GM21447 (cell line): ENCODE measurements around the gene SARDH.
"Not testable (repeated sequence)": the region's sequence is repeated elsewhere in the genome, so short reads cannot be mapped to it uniquely, and the experiment has no call there.

Source experiments
- ATAC-seq: cut with Tn5 transposase; IDR thresholded peaks from one replicate; pipeline ENCODE4 v1.9.1; 2021; ENCODE audit not compliant: unreplicated experiment

Gene SARDH

DNA sequence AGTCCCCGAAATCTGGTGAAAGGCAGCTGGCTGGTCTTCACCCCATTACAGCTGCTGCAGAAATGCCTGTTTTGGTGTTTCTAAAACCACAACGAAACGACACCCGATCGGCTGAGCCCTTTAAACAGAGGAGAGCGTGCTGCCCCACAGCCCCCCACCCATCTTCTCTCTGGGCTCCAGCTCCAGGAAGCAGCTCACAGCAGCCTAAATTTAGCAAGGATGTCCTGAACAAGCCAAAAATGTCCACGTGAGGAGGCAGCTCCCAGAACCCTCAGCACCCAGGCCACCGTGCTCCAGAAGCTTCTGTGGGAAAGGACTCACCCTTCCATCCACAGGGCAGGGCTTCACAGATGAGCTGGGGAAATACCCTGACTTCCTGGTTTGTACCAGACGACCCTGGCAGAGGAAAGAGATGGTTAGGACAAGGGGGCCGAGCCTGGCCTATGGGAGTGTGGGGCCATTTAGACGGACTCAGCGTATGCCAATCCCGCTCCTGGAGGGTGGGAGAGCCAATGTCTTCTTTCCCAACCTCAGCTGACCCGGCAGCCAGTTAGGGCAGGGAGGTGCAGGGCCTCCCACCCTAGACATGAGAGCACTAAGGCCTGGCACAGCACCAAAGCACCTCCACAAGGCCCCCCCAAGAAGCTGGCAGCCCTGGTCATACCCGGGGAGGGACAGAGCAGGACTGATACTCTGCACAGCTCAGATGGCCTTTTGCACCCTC is 39.1 kb upstream of the SARDH start:
- ATAC-seq: no peak

DNA sequence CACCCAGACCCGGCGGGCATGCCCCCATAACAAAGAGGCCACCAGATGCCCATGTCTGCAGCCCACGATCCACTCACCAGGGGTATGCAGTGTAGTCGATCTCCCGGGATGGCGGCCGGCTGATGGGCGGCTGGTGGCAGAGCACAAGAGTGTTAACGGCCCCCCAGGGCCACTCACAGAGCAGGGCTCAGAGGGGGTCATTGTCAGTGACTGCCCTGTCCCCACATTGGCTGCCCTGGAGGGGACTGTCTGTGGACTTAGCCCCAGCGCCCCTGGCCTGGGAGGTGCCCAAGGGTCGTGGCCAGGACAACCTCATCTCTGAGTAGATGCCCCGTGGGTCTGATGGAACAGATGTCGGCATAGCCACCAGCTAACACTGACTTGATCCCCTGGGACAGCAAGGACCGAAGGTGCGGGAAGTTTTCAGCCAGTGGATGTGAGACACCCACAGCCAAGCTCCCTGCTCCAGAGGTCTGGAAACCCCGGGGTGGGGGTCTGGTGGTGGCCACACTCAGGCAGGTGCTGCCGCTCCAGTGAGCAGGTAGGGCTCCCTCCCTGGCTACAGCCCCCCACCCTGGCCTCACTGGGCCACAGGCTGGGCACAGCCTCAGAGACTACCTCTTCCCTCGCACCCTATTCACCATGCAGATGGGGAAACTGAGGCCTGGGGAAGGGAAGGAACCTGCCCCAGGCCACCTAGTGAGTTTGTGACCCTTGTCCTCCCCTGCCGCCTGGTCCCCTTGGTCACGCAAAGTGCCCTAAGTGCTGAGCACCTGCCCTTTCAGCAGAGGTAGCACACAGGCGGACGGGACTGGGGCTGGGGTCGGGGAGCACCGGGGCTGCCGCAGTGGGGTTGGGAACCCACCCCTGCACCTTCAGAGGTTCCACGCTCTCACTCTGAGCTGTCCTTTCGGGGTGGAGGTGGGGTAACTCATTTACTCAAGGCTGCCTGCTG is 38.1 kb upstream of the SARDH start:
- ATAC-seq: no peak

DNA sequence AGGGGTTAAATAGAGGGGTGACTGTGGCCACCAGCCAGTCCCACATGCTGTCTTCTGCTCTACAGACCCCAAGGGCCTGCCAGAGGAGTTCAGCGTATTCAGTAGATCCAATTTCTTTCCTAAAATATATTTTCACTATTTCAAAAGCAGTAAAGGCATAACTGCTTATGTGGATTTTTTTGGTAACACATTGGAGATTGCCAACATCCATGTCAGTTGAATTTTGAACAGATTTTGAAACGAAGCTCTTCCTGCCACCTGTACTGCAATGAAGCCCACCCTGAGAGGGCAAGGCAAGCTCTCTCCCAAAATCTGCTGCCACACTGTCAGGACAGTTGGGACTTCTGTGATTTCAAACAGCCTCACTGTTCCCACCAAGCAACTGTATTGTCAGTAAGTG is 37.1 kb upstream of the SARDH start:
- no peak for ATAC-seq

DNA sequence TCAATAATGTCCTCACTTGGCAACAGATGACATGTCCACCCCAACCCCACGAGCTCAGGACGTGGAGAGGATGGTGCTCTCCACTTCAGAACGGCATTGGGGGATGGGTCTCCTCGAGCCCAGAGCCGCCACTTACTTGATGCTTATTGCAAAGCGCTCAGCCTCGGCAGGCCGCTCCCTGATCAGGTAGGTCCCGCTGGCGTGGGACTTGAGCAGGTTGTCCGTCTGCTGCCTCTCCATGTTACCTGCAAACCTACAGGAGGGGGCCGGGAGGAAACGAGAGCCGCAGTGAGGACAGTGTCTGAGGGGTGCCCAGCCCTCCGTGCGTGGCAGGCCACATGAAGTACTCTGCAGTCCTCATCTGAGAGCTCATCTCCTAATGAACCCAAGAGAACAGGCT is 36.6 kb upstream of the SARDH start:
- no peak for ATAC-seq

DNA sequence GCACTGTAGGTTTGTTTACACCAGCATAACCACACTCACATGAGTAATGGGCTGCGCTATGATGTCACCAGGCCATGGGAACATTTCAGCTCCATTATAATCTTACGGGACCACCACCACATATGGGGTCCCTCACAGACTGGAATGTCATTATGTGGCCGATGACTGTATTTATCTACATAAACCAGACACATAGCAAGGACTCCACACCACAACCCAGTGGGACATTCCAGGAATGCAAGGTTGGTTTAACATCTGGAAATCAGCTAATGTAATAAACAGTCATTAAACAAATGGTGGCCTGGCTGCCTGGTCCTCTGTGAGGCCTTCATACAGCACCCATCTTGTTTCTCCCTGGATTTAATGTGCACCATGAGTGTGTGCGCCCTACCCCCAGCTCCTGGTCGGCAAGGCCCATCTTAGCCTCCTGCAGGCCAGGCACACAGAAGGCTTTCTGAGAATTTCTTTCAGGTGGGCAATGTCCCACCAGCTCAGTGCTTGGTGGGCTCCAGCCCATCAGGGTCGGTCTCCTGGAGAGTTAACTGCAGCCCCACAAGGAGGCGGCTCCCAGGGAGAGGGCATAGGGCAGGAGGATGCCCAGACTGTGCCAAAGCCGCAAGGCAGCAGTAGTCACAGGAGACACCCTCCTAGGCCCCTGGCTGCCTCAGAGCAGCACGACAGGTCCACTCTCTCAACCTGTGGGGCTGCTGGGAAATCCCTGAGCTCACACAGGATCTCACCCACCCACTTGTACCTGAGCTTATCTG is 35.9 kb upstream of the SARDH start:
- no peak for ATAC-seq

DNA sequence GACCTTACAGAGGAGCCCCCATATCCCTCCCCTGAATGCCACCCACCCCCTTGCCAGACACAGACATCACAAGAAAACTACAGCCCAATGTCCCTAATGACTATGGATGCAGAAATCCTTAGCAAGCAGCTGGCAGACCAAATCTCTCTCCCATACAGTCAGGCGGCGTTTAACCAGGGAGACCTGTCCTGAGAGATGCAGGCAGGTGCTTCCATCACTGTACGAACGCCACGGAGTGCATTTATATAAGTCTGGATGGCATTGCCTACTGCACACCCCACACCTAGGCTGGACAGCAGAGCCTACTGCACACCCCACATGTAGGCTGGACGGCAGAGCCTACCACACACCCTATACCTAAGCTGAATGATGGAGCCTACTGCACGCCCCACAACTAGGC is 34.4 kb upstream of the SARDH start:
- no peak for ATAC-seq

DNA sequence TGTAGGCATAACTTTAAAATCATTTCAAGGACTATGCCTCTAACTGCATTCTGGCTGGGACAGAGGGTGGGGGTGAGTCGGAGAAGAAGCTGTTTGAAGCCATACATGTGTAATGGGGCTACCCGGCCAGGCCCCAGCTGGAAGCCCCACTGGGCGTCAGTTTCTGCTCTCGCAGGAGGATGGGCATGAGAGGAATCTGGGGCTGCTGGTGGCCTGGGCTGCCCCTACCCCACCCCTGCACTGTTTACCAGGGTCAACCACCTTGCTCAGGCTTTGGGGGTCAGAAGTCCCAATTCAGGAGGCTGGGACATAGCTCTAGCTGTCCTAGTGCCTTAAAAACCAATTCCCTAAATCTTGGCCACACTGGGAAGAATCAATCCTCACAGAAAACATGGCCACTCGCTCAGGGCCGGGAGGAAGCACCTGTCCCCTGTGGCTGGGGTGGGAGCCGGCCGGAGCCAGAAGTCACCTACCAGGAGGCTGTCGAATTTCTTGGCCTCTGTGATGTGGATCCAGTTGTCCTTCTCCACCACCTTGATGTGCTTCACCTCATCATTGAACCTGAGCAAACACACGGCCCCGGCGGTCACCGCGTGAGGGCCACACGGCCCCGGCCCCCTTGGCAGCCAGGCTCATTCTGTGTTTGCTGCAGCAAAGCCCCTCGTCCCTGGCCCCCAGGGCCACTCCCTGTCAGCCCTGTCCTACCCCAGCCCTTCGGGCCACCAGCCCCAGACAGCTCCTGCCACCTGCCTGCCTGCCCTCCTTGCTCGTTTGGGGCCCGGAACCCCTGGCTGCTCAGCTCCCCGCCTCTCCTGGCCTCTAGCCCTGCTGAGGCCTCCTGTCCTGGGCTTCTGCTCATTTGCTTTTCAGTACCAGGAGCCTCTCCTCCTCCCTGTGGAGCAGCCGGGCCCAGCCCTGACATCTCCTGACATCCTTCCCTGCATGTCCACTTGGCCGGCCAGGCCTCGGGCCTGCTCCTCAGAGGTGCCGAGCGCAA is 33.6 kb upstream of the SARDH start:
- ATAC-seq: no peak

DNA sequence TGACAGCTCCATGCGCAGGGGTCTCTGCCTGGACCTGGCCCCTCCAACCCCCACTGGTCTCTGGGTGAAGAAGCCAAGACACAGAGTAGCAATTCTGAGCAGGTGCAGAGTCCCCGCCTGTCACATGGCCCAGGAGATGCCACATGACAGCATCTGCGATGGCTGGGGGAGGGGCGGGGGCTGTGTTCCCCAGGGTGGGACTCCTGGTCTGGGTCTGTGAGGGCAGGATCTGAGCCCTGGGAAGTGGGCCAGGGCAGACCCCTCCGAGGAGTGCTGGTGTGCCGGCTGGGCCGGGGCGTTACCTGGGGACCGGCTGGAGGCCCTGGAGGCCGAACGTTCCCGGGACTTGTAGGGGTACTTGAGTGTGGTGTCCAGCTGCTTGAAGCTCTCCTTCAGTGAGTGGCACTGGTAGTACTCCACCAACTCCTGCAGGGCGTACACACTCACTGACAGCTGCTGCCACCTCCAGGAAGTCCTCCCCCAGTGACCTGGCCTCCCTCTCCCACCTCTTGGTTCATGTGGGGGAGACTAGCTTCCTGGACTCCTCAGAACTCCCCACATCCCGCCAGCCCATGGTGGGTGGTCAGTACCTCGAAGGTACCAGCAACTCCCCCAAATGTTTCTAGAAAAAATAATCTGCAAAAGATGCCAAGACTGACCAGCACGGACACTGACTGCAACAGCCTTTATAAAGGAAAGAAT is 32.1 kb upstream of the SARDH start:
- no peak for ATAC-seq

DNA sequence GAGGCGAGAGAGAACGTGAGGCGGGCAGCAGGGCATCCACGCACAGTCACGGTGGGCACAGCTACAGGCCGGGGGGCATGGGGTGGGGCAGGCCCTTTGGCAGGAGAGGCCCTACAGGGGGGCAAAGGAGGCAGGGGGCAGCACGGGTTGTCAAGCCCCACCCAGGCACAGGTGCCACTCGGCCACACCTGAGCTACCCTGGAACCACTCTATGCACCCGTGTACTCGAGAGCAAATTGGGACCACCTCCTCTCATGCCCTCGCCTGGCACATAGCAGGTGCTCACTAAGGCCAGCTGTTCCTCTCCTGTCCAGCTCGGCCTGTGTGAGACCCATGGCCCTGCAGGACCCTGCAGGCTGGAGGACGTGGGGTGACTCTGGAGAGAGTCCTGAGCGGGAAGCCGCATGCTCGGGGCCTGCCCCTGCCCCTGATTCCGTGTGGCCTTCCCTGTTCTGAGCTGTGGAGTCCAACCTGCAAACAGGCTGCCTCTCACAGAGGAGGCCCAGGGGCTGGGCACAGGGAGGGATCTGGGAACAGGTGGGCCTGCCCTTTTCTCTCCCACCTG is 31.4 kb upstream of the SARDH start:
- no peak for ATAC-seq

DNA sequence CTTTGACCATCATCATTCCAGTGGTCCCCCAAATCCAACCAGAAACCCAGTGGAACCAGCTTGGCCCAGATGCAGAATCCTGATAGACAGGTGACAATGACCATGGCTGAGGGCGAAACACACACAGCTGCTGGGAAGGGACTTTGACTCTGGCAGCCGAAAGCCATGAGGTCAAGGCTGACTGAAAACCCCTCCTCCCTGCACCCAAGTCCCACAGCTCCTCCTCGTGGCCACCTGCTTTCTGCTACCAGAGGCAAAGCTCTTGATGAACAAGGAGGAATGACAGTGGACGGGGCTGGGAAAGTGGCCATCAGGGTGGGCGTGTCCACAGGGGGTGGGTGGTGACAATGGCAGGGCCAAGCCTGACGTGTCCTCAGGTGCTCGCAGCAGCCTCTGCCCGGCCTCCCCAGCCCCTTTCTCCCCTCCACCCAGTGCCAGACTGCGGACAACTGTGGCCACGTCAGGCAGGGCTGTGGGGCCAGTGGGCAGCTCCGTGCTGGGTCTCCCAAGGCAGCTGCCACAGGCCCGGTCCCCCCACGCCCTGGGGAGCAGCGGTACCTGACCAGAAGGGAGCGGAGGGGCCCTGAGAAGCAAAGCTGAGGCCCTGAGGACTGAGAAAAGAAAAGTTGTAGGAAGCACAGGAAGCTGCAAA is 30.8 kb upstream of the SARDH start:
- no peak for ATAC-seq

DNA sequence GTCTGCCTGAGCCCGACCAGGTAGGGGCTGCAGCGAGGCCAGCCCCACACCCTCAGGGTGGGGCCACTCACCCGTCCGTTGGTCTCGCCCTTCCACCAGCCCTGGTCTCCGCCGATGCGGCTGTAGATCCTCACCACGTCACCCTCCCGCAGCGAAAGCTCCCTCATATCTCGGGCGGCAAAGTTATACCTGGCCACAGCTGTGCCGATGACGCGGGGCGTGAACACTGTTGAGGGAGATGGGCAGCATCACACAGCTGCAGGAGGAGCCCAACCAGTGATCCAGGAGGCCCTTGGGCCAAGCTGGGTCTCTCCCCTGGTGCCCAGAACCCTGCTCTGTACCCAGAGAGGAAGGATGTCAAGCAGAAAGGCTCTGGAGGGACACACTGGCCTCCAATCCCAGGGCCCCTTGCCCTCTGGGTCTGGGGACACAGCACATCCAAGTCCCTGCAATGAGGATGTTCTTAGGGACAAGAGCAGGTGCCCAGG is 30.3 kb upstream of the SARDH start:
- no peak for ATAC-seq

DNA sequence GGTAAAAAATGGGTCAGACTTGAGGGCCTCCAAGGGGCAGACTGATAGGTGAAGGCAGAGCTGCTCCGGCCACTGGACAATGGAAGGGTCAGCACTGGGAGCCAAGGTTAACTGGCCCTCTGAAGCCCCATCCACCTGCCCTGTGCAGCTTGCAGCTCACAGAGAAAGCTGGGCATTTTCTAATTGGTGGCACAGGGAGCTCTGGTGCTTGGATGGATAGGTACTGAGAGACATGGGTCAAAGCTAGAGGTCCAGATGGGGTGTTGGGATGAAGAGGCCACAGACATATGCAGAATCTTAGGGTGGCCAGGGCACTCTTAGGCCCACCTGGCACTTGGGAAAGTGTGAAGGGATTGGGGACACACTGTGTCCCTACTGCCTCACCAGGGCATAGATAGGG is 29.5 kb upstream of the SARDH start:
- ATAC-seq: no peak

DNA sequence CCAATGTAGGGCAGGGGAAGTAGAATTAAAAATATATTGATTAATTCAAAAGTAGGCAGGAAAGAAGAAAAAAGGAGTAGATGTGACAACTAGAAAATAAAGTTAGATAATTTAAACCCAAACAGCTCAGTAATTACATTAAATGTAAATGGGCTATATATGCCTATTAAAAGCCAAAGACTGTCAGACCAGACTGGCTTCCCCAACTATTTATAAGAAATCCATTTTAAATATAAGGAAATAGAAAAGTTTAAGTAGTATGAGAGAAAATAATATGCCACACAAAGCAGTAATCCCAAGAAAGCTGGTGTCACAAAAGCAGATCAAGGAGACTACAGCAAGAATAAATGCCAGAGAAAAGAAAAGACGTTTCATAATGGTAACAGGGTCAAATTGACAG is 28.9 kb upstream of the SARDH start:
- no peak for ATAC-seq

DNA sequence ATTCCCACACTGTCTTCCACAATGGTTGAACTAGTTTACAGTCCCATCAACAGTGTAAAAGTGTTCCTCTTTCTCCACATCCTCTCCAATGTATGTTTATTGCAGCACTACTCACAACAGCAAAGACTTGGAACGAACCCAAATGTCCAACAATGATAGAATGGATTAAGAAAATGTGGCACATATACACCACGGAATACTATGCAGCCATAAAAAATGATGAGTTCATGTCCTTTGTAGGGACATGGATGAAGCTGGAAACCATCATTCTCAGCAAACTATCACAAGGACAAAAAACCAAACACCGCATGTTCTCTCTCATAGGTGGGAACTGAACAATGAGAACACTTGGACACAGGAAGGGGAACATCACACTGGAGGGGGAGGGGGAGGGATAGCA is 28.1 kb upstream of the SARDH start:
- not testable (repeated sequence) for ATAC-seq

DNA sequence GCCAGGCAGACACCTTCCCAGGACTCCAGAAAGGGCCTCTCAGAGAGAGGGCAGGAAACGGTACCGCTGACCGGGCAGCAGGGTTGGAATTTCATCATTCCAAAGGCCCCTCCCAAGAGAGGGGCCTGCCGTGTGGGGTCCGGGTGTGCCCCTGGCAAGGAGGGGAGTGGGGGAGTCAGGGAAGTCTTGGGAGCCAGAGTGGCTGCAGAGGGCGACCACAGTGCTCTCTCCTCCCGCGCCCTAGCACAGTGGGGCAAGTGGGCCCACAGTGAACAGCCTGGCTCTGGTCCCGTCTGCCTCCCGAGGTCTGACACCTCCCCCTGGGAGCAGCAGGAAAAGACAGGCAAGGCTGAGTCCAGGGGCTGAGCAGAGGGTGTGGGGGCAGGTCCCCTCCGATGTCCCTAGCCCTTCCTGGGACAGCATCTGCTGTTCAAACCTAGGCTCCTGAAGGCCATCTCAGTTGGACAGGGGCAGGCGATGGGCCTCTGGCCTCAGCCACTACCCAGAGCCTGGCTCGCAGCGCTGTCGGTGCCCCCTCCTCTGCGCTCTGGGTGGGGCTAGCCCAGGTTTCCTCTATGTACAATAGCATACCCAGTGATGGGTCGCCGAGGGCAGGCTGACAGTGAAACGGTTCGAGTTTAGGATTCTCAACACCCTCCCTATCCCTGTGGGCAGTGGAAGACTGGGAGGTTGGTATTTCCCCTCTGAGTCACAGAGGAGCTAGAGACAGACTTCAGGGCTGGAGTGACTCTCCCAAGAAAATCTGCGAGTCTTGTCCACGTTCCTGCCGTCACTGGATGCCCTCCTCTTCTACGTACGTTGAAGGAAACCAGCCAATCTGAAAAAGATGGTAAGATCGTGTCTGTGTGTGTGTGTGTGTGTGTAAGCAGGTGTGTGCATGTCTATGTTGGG is 25.4 kb upstream of the SARDH start:
- no peak for ATAC-seq

DNA sequence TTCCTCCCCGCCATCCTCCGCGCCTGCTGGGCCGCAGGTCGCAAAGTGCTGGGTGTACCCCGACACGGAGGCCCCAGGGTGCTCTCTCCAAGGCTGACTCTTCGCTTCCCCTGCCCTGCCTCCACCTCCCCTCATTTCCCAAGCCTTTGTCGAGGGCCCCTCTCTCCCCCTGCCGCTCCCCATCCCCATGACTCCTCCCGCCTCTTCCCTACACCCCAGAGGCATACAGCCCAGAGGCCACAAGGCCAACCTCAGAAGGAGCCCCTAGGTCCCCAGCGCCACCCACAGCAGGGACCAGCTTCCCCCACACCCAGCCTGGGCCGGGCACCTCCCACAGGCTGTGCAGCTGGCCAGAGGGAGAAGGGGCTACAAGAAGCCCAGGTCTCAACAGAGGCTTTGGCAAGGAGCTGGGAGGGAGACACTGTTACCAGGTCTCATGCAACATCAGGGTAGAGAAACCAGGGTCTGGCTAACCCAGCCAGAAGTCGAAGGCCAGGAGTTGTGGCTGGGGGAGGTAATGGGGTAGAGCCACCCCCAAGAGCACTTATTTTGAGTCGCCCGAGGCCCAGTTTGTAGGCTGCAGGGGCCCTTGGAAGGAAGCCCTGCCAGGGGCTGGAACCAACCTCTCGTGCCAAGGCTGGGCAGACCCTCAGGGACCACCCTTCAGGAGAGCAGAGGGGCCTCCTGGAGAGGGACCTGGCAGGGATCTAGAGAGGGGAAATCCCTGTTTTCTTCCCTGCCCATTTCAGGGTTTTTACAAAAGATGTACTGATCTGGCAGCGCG is 24.5 kb upstream of the SARDH start:
- no peak for ATAC-seq
